K562 (cell line): ENCODE measurements around the gene HRG. TPM values are rescaled to one million over a fixed set of nuclear protein-coding genes. Genes with fewer than 3 reads are reported as not detected.

Experiments
- NR1H2 ChIP-seq: sonication (generic); formaldehyde crosslinking; IDR thresholded peaks from 2 replicates; pipeline ENCODE4 v1.4.0; 2020; ENCODE audit warnings: mild to moderate bottlenecking, missing genetic modification reagents
- RBBP5 ChIP-seq: fragments of 200-600 bp; sonication (generic); IDR thresholded peaks from 2 replicates; pipeline ENCODE4 v1.6.1; 2012; ENCODE audit warnings: borderline replicate concordance, mild to moderate bottlenecking, low read length, control low read depth, inconsistent platforms; ENCODE audit not compliant: insufficient read depth, poor library complexity, severe bottlenecking
- SNAPC5 ChIP-seq: fragments of 250-450 bp; sonication (Bioruptor Pico); IDR thresholded peaks from 2 replicates; pipeline ENCODE4 v1.8.0; 2021; ENCODE audit warnings: moderate library complexity, mild to moderate bottlenecking, inconsistent platforms
- SP2 ChIP-seq: IDR thresholded peaks from 2 replicates; pipeline ENCODE4 v1.6.1; 2011; ENCODE audit warnings: mild to moderate bottlenecking, low read depth, low read length, moderate library complexity; ENCODE audit not compliant: poor library complexity, severe bottlenecking; ENCODE audit errors: extremely low read depth
- SRSF9 ChIP-seq: fragments of 200-400 bp; formaldehyde crosslinking; IDR thresholded peaks from 2 replicates; pipeline ENCODE4 v1.6.1; 2017; ENCODE audit warnings: low read depth, low read length, borderline replicate concordance
- ZBTB40 ChIP-seq, 2 experiments: fragments of 450-650 bp in 1 of 2; sonication (generic) in 1 of 2; formaldehyde crosslinking in 1 of 2; IDR thresholded peaks; 2 replicates each; pipeline versions ENCODE4 v1.7.1 to v1.9.0; 2016 to 2022; ENCODE audit warnings: inconsistent platforms in 1 of 2, mild to moderate bottlenecking in 1 of 2, missing genetic modification reagents in 1 of 2
- ZEB2 ChIP-seq: fragments of 450-650 bp; IDR thresholded peaks from 2 replicates; pipeline ENCODE4 v1.6.1; 2016
- polyA plus RNA-seq, 8 experiments: library from polyadenylated mRNA; depleted of rRNA in 4 of 8; stranded (reverse) in 5 of 8; unstranded in 3 of 8; fragments of >200 nt; fragmentation: Nextera tagmentation in 2 of 8; fragmentation: Illumina TruSeq in 1 of 8; extraction: Ambion mirVana in 2 of 8; extraction: Trizol in 1 of 8; gene quantifications; 2 replicates each; pipeline versions ENCODE4 v1.2.1 to v1.2.3, GENCODE V29; 2011 to 2014; ENCODE audit warnings: inconsistent platforms in 1 of 8, missing spikeins in 1 of 8
- total RNA-seq, 7 experiments: library from RNA; depleted of rRNA in 6 of 7; stranded (reverse); fragments of >200 nt in 6 of 7; fragmentation: Illumina TruSeq in 2 of 7; extraction: Trizol in 2 of 7; gene quantifications; 2 replicates each; pipeline versions ENCODE4 v1.2.1 to v1.2.3, GENCODE V29; 2011 to 2021; ENCODE audit warnings: low replicate concordance in 1 of 7

Gene HRG
- total and polyA plus RNA-seq, 9 of the 15 experiments (the other 6 are each of a cell fraction or from before 2014, with no cell fraction given) = not detected

- TF ChIP-seq ZBTB40 (IDR thresholded peaks at IDR 0.05) = no peak
- TF ChIP-seq ZBTB40 (CRISPR knock-in tag; IDR thresholded peaks at IDR 0.05) = no peak
- TF ChIP-seq ZEB2 = no peak
- no peak for TF ChIP-seq SP2
- no peak for TF ChIP-seq RBBP5
- TF ChIP-seq SNAPC5 (CRISPR knock-in tag) = no peak
- no peak for TF ChIP-seq NR1H2 (CRISPR knock-in tag)
- no peak for TF ChIP-seq SRSF9
These were observed 46.0 kb upstream of the HRG start (continued) for GRCh38 chr3:186619787-186620212.
